SK-N-SH (cell line): Measurements from ENCODE around the gene RSAD2. TPM values are rescaled to one million over a fixed set of nuclear protein-coding genes. Genes with fewer than 3 reads are reported as not detected.

Experiments
- CTCF ChIA-PET: fragments of 300-600, 350-600 bp; formaldehyde crosslinking; extraction: SDS; loops from one replicate; lab custom pipeline; 2021; lab: Yijun Ruan, JAX
- POLR2A ChIA-PET: fragments of 350-600 bp; sonication (Branson Sonifier 250); formaldehyde crosslinking; extraction: SDS; loops from one replicate; lab custom pipeline; 2020; ENCODE audit warnings: antibody characterized with exemption, inconsistent platforms; lab: Yijun Ruan, JAX
- DNase-seq: peaks from one replicate; pipeline ENCODE4 v3.0.0; 2012
- H2AFZ ChIP-seq: fragments of 200-600 bp; sonication (generic); 2 replicates; pipeline ENCODE4 v1.8.1; 2016; ENCODE audit warnings: antibody characterized with exemption, mild to moderate bottlenecking, low read depth
- H3F3A ChIP-seq: fragments of 200-600 bp; sonication (generic); replicated peaks from 2 replicates; pipeline ENCODE3; 2016; ENCODE audit warnings: antibody characterized with exemption, mild to moderate bottlenecking; ENCODE audit not compliant: insufficient read depth
- H3K27ac ChIP-seq, 2 experiments: fragments of 200-500 bp in 1 of 2; fragments of 200-600 bp in 1 of 2; sonication (Bioruptor generic) in 1 of 2; sonication (generic), shearing (Covaris generic) in 1 of 2; 2 replicates each; pipeline versions ENCODE4 v1.5.1 to v1.6.1; 2014 to 2016; ENCODE audit warnings: low read depth in 2 of 2, inconsistent platforms in 1 of 2, low read length in 1 of 2, mild to moderate bottlenecking in 1 of 2, mixed read lengths in 1 of 2
- H3K27me3 ChIP-seq: fragments of 200-600 bp; sonication (generic), shearing (Covaris generic); 2 replicates; pipeline ENCODE4 v1.6.1; 2016; ENCODE audit warnings: mixed run types; ENCODE audit not compliant: insufficient read depth
- H3K36me3 ChIP-seq, 2 experiments: fragments of 200-500 bp in 1 of 2; fragments of 200-600 bp in 1 of 2; sonication (Bioruptor generic) in 1 of 2; sonication (generic) in 1 of 2; replicated peaks in 1 of 2; 2 replicates each; pipeline versions ENCODE3 to v1.5.1; 2014 to 2016; ENCODE audit warnings: low read length in 1 of 2, mild to moderate bottlenecking in 1 of 2; ENCODE audit not compliant: insufficient read depth in 2 of 2, control insufficient read depth in 1 of 2
- H3K4me1 ChIP-seq, 2 experiments: fragments of 200-500 bp in 1 of 2; fragments of 200-600 bp in 1 of 2; sonication (Bioruptor generic) in 1 of 2; sonication (generic), shearing (Covaris generic) in 1 of 2; 2 replicates each; pipeline versions ENCODE4 v1.5.1 to v1.6.1; 2014 to 2016; ENCODE audit warnings: low read depth in 1 of 2, low read length in 1 of 2, mixed run types in 1 of 2; ENCODE audit not compliant: insufficient read depth in 2 of 2, control insufficient read depth in 1 of 2
- H3K4me2 ChIP-seq: fragments of 200-600 bp; sonication (generic), shearing (Covaris generic); 2 replicates; pipeline ENCODE4 v1.6.1; 2017; ENCODE audit warnings: mixed run types
- H3K4me3 ChIP-seq, 2 experiments: fragments of 200-500 bp in 1 of 2; fragments of 200-600 bp in 1 of 2; sonication (Bioruptor generic) in 1 of 2; sonication (generic), shearing (Covaris generic) in 1 of 2; 2 replicates each; pipeline versions ENCODE4 v1.5.1 to v1.8.1; 2014 to 2016; ENCODE audit warnings: low read depth in 2 of 2, inconsistent platforms in 1 of 2, low read length in 1 of 2, mild to moderate bottlenecking in 1 of 2, mixed read lengths in 1 of 2, moderate library complexity in 1 of 2
- H3K79me2 ChIP-seq: fragments of 200-600 bp; sonication (generic); 2 replicates; pipeline ENCODE4 v1.8.1; 2017; ENCODE audit warnings: mild to moderate bottlenecking; ENCODE audit not compliant: insufficient read depth
- H3K9ac ChIP-seq: fragments of 200-600 bp; sonication (generic); 2 replicates; pipeline ENCODE4 v1.6.1; 2017; ENCODE audit warnings: mixed run types
- H3K9me2 ChIP-seq: fragments of 200-600 bp; sonication (generic); 2 replicates; pipeline ENCODE4 v1.6.1; 2017; ENCODE audit warnings: mixed run types
- H3K9me3 ChIP-seq: fragments of 200-600 bp; sonication (generic); 2 replicates; pipeline ENCODE4 v1.6.1; 2017; ENCODE audit warnings: mixed run types, mild to moderate bottlenecking, moderate library complexity
- H4K20me1 ChIP-seq: fragments of 200-600 bp; sonication (generic); 2 replicates; pipeline ENCODE4 v1.6.1; 2017; ENCODE audit warnings: mild to moderate bottlenecking, mixed run types; ENCODE audit not compliant: insufficient read depth
- CHD2 ChIP-seq: fragments of 150-350 bp; IDR thresholded peaks from 2 replicates; pipeline ENCODE4 v1.6.1; 2018; ENCODE audit warnings: low read length; ENCODE audit not compliant: partially characterized antibody
- ELF1 ChIP-seq: IDR thresholded peaks from 2 replicates; pipeline ENCODE4 v1.4.0; 2012
- FOXM1 ChIP-seq: IDR thresholded peaks from 2 replicates; pipeline ENCODE4 v1.4.0; 2012; ENCODE audit warnings: low read depth, mild to moderate bottlenecking
- GABPA ChIP-seq: IDR thresholded peaks from 2 replicates; pipeline ENCODE4 v1.4.0; 2012; ENCODE audit warnings: low read depth, mild to moderate bottlenecking
- MEF2A ChIP-seq: IDR thresholded peaks from 2 replicates; pipeline ENCODE4 v1.4.0; 2012; ENCODE audit warnings: low read depth, borderline replicate concordance
- MXI1 ChIP-seq: IDR thresholded peaks from 2 replicates; pipeline ENCODE4 v1.6.1; 2012; ENCODE audit warnings: mild to moderate bottlenecking, low read depth, low read length, improper control_type of control experiment
- RCOR1 ChIP-seq: fragments of 150-350 bp; IDR thresholded peaks from 2 replicates; pipeline ENCODE4 v1.6.1; 2017; ENCODE audit warnings: antibody characterized with exemption, low read length
- RFX5 ChIP-seq: IDR thresholded peaks from 2 replicates; pipeline ENCODE4 v1.6.1; 2012; ENCODE audit warnings: mild to moderate bottlenecking, improper control_type of control experiment, low read length
- SMC3 ChIP-seq: IDR thresholded peaks from 2 replicates; pipeline ENCODE4 v1.6.1; 2012; ENCODE audit warnings: low read depth, low read length, improper control_type of control experiment
- TAF1 ChIP-seq: IDR thresholded peaks from 2 replicates; pipeline ENCODE4 v1.6.1; 2012; ENCODE audit warnings: low read depth, mild to moderate bottlenecking, low read length, moderate library complexity, borderline replicate concordance
- WGBS: methylation state at CpG from one replicate; pipeline ENCODE4 v1.1.6; 2017; ENCODE audit warnings: low lambda C conversion rate; 5-methylcytosine and 5-hydroxymethylcytosine counted together
- polyA plus RNA-seq, 3 experiments: library from polyadenylated mRNA; depleted of rRNA; stranded (reverse); fragments of >200 nt; gene quantifications; 2 replicates each; pipeline ENCODE4 v1.2.3, GENCODE V29; 2012
- TF ChIP-seq, protein P1 (sequence below): IDR thresholded peaks from 2 replicates; pipeline ENCODE4 v1.4.0; 2012; ENCODE audit warnings: low read depth, borderline replicate concordance
- TF ChIP-seq, protein P2 (sequence below): fragments of 200-600 bp; sonication (generic); IDR thresholded peaks from 2 replicates; pipeline ENCODE4 v1.6.1; 2017; ENCODE audit warnings: antibody characterized with exemption, mild to moderate bottlenecking, moderate library complexity
- TF ChIP-seq, protein P3 (sequence below): fragments of 150-350 bp; IDR thresholded peaks from 2 replicates; pipeline ENCODE4 v1.6.1; 2016; ENCODE audit warnings: mild to moderate bottlenecking, low read depth, low read length
- TF ChIP-seq, protein P4 (sequence below): IDR thresholded peaks from 2 replicates; pipeline ENCODE4; 2012
- TF ChIP-seq, protein P5 (sequence below): IDR thresholded peaks from 2 replicates; pipeline ENCODE4 v1.6.1; 2012; ENCODE audit warnings: mild to moderate bottlenecking, low read depth, low read length, moderate library complexity

Gene RSAD2
- polyA plus RNA-seq, 1 of the 3 experiments (the other 2 are of a cell fraction): 0.35 TPM

DNA sequence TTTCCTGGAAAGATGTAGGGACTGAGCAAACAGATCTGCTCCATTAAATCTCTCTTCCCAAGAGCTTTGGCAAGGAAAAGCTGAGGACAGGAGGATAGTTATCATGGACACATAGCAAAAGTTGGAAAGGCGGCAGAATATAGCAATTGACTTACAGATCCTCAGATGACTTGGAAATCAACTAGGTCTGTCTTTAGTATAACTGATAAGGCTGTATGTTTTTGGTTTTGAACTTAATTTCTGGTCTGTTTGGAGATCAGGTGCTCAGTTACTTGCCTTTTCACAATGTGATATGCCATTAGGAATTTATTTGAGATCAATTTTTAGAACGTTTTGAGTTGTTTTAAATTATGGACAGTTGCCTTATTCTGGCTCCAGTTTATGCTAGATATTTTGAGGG lies 8.0 kb downstream of the RSAD2 start:
- H3K27ac ChIP-seq: no peak overlapping the region
- H3K79me2 ChIP-seq: no peaks in the 10 kb centered on the region
- H3K4me3 ChIP-seq: no peak overlapping the region
- no peak overlapping the region for H2AFZ ChIP-seq
- H3F3A ChIP-seq: no peaks in the 10 kb centered on the region
- ChIA-PET CTCF (interaction anchor here (1.0 to 7.5 kb wide), 3 partner anchors 10 to 149 kb away, joined by 3 to 73 read pairs (median 3); no protein-coding TSS in a partner anchor), POLR2A (no interaction called here)
- H3K9me3 ChIP-seq: no peaks in the 10 kb centered on the region
- H3K27me3 ChIP-seq: no peaks in the 10 kb centered on the region
- DNase-seq: no peak
- H3K36me3 ChIP-seq: no peaks in the 10 kb centered on the region
- no peaks in the 10 kb centered on the region for H3K9me2 ChIP-seq
- WGBS: 43% methylated on average over 2 of the region's 2 CpGs
- no peak overlapping the region for H3K4me2 ChIP-seq
- H4K20me1 ChIP-seq: no peaks in the 10 kb centered on the region
- H3K4me1 ChIP-seq: no peaks in the 10 kb centered on the region; a peak in 1 of 4 replicates
- TF ChIP-seq RCOR1: no peak
- TF ChIP-seq SMC3: no peak
- TF ChIP-seq, protein P1, sequence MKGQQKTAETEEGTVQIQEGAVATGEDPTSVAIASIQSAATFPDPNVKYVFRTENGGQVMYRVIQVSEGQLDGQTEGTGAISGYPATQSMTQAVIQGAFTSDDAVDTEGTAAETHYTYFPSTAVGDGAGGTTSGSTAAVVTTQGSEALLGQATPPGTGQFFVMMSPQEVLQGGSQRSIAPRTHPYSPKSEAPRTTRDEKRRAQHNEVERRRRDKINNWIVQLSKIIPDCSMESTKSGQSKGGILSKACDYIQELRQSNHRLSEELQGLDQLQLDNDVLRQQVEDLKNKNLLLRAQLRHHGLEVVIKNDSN: no peak
- TF ChIP-seq, protein P2, sequence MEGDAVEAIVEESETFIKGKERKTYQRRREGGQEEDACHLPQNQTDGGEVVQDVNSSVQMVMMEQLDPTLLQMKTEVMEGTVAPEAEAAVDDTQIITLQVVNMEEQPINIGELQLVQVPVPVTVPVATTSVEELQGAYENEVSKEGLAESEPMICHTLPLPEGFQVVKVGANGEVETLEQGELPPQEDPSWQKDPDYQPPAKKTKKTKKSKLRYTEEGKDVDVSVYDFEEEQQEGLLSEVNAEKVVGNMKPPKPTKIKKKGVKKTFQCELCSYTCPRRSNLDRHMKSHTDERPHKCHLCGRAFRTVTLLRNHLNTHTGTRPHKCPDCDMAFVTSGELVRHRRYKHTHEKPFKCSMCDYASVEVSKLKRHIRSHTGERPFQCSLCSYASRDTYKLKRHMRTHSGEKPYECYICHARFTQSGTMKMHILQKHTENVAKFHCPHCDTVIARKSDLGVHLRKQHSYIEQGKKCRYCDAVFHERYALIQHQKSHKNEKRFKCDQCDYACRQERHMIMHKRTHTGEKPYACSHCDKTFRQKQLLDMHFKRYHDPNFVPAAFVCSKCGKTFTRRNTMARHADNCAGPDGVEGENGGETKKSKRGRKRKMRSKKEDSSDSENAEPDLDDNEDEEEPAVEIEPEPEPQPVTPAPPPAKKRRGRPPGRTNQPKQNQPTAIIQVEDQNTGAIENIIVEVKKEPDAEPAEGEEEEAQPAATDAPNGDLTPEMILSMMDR: no peak
- no peak for TF ChIP-seq GABPA
- no peak overlapping the region for H3K9ac ChIP-seq

DNA sequence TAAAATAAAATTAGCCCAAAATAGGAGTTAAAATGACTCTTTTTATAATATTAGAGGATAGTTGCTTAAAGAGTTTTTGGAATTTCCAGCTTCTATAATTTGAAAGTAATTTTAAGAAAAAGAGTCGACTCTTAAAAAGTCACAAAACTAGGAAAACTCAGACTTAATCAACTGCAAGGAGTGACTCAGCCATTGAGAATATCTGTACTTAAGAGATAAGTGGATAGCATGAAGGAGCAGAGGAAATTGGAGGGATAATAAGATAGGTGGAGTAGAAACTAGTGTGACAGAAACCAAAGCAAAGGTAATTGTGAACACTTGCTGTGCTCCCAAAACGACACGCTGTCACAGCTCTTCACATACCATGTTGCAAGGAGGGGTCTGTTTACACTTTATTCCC lies 8.4 kb downstream of the RSAD2 start:
- H3K4me3 ChIP-seq: no peak overlapping the region
- DNase-seq: no peak
- no peaks in the 10 kb centered on the region for H3K36me3 ChIP-seq
- 76% methylated on average over 3 of the region's 3 CpGs for WGBS
- no peak overlapping the region for H2AFZ ChIP-seq
- no peaks in the 10 kb centered on the region for H3K79me2 ChIP-seq
- ChIA-PET POLR2A (no interaction called here), CTCF (interaction anchor here (1.0 to 7.5 kb wide), 3 partner anchors 9 to 148 kb away, joined by 3 to 73 read pairs (median 3); no protein-coding TSS in a partner anchor)
- no peak overlapping the region for H3K4me2 ChIP-seq
- H3F3A ChIP-seq: no peaks in the 10 kb centered on the region
- H3K9ac ChIP-seq: no peak overlapping the region
- H3K27ac ChIP-seq: no peak overlapping the region
- no peaks in the 10 kb centered on the region for H3K9me2 ChIP-seq
- H3K9me3 ChIP-seq: no peaks in the 10 kb centered on the region
- no peaks in the 10 kb centered on the region for H3K27me3 ChIP-seq
- H4K20me1 ChIP-seq: no peaks in the 10 kb centered on the region
- no peaks in the 10 kb centered on the region; a peak in 1 of 4 replicates for H3K4me1 ChIP-seq
- TF ChIP-seq MXI1 (no peak), FOXM1 (no peak), CHD2 (no peak), RFX5 (no peak), ELF1 (no peak), TAF1 (no peak), MEF2A (no peak)
- TF ChIP-seq, protein P3, sequence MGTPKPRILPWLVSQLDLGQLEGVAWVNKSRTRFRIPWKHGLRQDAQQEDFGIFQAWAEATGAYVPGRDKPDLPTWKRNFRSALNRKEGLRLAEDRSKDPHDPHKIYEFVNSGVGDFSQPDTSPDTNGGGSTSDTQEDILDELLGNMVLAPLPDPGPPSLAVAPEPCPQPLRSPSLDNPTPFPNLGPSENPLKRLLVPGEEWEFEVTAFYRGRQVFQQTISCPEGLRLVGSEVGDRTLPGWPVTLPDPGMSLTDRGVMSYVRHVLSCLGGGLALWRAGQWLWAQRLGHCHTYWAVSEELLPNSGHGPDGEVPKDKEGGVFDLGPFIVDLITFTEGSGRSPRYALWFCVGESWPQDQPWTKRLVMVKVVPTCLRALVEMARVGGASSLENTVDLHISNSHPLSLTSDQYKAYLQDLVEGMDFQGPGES: no peak
- TF ChIP-seq, protein P4, sequence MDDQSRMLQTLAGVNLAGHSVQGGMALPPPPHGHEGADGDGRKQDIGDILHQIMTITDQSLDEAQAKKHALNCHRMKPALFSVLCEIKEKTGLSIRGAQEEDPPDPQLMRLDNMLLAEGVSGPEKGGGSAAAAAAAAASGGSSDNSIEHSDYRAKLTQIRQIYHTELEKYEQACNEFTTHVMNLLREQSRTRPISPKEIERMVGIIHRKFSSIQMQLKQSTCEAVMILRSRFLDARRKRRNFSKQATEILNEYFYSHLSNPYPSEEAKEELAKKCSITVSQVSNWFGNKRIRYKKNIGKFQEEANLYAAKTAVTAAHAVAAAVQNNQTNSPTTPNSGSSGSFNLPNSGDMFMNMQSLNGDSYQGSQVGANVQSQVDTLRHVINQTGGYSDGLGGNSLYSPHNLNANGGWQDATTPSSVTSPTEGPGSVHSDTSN: no peak
- TF ChIP-seq, protein P2: no peak
- TF ChIP-seq, protein P1: no peak
- TF ChIP-seq, protein P5, sequence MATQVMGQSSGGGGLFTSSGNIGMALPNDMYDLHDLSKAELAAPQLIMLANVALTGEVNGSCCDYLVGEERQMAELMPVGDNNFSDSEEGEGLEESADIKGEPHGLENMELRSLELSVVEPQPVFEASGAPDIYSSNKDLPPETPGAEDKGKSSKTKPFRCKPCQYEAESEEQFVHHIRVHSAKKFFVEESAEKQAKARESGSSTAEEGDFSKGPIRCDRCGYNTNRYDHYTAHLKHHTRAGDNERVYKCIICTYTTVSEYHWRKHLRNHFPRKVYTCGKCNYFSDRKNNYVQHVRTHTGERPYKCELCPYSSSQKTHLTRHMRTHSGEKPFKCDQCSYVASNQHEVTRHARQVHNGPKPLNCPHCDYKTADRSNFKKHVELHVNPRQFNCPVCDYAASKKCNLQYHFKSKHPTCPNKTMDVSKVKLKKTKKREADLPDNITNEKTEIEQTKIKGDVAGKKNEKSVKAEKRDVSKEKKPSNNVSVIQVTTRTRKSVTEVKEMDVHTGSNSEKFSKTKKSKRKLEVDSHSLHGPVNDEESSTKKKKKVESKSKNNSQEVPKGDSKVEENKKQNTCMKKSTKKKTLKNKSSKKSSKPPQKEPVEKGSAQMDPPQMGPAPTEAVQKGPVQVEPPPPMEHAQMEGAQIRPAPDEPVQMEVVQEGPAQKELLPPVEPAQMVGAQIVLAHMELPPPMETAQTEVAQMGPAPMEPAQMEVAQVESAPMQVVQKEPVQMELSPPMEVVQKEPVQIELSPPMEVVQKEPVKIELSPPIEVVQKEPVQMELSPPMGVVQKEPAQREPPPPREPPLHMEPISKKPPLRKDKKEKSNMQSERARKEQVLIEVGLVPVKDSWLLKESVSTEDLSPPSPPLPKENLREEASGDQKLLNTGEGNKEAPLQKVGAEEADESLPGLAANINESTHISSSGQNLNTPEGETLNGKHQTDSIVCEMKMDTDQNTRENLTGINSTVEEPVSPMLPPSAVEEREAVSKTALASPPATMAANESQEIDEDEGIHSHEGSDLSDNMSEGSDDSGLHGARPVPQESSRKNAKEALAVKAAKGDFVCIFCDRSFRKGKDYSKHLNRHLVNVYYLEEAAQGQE: no peak
